Stimulated activated CD8-positive, alpha-beta memory T cell treated with anti-CD3 and anti-CD28 coated beads, Interleukin-2, amount 100 ng/mL, for 48 hours (primary cell): ENCODE results near the gene NCOA1.
"Not testable (repeated sequence)": the region's sequence is repeated elsewhere in the genome, so short reads cannot be mapped to it uniquely, and the experiment has no call there.

ENCODE experiments used
- DNase-seq, 2 donors: peaks; one replicate each; pipeline ENCODE4 v3.0.0-alpha.2; 2020; ENCODE audit warnings: low read depth in 2 of 2

The NCOA1 gene

DNA sequence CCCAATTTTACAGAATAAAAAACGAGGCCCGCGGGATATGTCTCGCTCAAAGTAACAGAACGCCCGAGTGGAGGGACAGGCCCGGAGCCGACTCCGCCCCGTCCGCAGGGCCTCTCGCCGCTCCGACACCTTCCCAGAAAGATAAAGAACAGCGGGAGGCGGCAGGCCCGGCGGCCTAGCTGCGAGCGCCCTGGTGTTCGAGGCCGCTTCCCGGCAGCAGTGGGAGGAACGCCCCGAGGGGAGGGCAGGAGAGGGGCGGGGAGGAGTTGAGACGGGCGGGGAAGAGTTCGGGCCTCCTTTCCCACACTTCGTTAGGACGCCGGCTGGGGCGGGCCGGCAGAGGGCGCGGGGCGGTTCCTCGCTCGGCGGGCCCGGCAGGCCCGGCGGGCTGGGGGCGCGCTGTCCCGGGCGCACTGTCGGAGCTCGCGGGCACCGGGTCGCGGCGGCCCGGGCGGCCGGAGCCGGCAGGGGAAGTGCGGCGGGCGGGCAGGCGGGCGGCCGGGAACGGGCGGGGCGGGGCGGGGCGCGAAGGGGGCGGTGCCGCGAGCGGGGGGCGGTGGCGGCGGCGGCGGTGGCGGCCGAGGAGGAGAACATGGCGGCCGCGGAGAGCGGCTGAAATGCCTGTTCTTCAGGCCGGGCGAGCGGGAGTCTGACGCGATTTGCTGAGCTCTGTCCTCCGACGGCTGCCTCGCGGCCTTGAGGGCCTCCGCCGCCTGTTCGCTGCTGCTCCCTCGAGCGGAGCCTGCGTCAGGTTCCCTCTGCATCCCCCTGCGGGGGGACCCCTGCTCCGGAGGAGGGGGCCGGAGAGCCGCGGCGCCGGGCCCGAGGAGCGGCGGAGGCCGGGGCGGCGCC, at the start of gene NCOA1:
TSS of gene NCOA1 (plus strand) at position 565 of the 852 bp plus-strand sequence. CDS start 167,424 bp downstream, outside the sequence.
- peak; percentile 85 for DNase-seq

DNA sequence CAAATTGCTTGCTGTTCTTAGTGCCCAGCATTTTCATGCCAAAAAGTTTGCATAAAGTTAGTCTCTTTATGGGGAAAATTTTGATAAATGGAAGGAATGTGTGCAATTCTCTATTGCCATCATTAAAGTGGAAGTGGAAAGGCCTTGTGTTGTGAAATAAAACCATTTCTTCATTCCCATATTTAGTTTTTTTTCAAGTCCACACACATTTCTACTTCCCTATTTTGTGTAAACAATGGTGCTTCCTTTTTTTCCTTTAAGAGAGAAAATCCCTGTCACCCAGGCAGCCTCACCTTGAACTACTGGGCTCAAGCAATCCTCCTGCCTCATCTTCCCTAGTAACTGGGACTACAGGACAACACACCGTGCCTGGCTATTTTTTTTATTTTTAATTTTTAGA, 42.3 kb upstream of the NCOA1 start:
- no peak for DNase-seq

DNA sequence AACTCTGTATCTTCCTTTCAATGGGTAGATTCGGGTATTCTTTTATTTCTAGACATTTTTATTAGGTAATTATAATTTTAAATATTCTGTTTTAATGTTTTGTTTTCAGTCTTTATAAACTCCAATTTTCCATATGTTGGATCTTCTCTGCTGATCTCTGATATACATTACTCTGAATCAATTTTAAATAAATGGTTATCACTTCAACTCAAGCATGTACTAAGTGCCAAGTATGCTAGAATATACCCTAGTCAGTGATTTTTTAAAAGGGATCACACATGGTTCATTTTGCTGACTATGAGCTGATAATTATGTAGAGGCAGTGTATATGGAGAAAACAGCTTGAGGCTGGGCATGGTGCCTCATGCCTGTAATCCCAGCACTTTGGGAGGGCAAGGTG, 41.7 kb upstream of the NCOA1 start:
- DNase-seq, result no peak

DNA sequence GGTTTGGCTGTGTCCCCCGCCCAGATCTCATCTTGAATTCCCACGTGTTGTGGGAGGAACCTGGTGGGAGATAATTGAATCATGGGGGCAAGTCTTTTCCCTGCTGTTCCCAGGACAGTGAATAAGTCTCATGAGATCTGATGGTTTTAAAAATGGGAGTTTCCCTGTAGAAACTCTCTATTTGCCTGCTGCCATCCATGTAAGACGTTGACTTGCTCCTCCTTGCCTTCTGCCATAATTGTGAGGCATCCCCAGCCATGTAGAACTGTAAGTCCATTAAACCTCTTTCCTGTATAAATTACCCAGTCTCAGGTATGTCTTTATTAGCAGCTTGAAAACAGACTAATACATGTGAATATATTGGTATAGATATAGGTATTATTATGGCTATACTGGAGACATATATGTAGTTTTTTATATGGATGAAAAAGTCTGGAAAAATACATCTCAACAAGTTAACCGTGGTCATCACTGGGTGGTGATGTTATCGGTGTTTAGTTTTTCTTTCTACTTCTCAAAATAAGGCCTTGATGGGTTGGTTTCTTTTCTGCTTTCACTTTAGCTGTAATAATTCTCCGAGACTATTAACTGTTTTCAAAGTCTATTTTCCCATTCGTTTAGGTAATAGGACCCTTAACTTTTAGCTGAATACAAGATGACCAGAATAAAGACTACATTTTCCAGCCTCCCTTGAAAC, 39.1 kb upstream of the NCOA1 start:
- no peak for DNase-seq

DNA sequence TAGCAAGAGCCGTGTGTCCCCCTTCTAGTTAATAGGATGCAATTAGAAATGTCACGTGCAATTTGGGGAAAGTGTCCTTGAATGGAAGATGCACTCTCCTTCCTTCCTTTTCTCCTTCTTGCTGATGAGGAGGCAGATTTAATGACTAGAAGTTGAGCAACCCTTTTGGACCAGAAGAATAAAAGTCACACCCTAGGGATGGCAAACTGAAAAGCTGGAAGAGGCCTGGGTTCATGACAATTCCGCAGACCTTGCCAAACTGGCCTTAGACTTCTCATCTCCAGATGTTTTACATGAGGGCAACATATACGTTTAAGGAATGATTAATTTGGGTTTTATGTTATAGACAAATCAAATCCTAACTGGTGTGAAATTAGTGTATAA, 38.6 kb upstream of the NCOA1 start:
- DNase-seq, result no peak

DNA sequence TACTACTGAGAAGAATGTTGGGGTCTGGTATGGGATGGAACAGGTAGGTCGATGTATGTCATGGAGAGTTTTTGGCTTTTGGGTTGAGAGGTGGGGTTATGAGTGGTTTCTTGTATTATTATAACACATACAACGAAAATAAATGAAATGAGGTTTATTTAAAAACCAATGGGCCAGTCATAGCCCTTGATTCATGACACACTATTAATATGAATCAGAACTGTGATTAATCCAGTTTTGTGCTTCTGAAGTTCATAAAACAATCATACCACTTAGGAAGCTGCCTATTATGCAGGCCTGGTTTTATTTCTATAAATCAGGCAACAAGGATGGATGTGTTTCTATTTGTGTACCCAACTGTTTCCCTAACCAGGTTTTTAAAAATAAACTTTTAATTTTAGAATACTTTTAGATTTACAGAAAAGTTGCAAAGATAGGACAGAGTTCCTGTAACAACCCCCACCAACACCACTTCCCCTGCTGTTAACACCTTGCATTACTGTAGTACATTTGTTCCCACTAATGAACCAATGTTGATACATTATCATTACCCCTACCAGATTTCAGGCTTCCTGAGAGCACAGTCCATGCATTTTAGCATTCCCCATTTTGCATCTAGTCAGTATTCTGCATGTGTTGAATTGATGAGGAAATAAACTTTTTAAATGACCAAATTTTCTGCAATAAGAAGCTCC, 37.5 kb upstream of the NCOA1 start:
- DNase-seq, result no peak

DNA sequence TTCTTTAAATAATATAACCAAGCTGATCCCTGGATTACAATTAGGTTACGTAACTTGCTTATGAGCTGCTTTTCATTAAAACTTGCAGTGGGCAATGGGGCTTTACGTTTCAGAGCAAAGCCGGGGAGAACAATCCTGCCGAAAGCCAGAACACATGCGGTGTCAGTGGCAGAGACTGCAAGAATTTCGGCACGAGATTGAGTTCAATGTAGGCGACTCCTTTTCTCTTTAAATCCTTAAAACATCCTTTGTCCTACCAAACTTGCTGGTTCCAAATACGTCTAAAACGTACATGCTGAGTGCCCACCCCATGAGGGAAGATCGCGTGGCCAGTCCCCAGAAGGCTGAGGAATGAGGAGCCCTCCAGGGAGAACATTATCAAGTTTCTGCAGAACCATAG, 36.8 kb upstream of the NCOA1 start:
- no peak for DNase-seq

DNA sequence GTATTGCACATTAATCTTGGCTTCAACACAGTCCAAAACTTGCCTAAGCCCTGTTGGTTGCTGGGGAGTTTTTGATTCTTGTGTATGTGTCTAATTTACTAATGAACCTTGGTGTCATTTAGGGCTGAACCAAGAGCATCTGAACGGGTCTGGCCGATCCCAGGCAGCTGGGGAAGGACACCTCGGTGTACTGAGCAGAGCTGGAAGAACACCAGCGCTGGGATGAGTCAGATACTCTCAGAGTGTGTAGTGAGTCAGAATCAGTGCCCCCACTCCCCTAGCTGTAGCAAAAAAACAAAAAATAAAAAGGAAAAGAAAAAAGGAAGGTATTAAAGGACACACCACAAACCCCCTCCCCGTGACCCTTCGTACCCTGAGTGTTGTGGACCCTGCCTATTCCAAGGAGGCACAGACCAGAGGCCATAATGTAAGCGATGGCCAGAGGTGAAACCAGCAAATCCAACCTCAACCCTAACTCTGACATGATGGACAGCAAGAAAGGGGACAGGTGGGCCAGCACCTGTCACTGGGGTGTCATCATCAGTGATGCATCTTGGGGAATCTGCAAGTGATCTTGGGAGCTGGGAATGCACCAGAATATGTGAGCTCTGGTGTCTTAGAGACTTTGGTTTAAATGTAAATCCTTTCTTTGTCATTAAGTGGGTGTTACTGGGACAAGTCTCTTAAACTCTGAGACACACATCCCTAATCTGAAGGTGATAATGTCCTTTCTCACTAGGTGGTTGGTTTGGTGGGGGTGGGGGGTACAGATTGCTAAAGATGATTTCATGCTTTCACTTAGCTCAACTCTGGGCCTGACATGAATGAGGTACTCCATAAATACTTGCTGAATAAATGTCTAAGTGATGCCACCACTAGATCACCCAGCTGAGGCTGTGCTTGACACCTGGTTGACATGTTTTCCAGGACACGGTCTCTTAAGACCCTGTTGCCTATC, 34.2 kb upstream of the NCOA1 start:
- DNase-seq, result peak in 1 of 2 donors; percentile 5

DNA sequence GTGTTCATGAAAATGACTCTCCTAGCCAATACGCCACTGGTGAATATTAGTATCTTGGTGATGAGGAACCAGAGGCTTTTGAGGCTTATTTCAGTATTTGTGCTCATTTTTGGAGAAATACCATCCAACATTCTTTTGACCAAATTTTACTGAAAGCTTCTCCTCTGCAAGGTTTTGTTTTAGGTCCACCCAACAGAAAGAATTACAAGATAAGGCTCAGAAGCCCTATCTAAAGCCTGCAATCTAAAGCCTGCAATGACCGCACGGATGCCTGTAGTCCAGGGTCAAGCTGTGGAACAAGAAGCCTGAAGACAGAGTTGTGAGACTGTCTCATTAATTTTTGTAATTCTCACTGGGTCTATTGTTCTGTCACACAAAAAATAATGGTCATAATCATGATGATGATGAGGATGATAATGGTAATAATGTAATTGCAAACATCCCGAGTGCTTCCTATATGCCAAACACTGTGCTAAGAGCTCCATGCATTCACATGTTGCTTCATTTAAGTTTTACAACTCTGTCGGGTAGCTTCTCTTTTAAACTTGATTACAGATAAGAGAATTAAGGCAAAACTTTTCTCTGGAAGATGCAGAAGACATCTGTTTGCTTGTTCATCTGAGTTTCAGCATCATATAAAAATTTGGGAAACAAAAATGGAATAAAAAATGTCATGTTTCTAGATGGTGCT, 33.2 kb upstream of the NCOA1 start:
- DNase-seq, result no peak

DNA sequence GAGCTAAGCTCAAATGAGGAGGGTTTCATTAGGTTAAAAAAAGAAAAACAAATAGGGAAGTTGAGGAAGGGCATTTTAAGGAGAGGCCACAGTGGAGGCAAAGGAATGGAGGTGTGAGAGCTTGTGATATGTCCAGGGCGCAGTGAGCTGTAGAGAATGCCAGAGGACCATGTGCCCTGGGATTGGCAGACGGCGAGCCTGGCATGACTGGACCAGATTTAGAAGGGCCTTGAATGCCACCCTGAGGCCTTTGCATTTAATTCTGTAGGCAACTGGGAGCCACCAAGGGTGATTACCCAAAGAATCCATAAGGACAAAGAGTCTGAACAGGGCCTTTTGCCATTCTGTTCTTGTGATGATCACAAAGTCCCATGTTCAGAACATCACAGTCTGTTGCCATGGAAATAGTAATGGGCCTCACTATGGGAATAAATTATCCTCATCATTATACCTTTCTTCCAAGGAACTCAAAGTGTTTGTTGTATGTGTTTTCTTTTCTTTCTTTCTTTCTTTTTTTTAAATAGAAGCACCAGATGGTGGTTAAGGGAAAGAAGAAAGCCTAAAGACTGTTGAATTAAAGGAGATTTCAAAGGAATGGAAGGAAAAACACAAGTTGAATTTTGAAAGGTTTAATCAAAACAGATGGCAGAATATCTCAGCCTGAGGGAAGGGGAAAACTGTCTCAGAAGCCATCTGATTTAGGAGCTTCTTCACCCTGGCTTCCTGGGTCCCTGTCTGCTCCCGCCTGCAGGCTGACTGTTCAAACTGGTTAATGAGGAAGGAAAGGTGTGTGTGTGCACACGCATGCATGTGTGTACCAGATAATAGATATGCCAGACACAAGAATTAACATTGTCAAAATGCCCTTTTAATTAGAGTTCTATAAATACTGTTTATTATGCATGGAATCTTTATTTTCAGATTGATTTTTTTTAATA, 31.6 kb upstream of the NCOA1 start:
- DNase-seq, result no peak

DNA sequence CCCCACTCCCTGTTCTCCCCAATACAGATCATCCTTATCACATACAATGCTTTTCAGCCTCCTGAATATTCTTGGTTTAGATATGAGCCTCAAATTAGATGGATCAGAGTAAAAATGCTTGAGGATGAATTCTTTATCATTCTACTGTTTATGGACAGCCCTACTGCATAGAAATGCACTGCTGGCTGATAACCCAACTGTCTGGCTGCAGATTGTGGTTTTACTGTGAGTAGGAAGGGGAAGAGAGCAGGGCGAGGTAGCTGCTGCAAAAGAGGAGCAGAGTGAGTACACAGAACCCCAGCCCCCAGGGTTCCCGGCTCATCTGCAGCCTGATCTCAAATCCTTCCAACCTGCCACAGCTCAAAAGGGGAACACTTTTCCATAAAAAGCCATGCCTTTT, 29.4 kb upstream of the NCOA1 start:
- no peak for DNase-seq

DNA sequence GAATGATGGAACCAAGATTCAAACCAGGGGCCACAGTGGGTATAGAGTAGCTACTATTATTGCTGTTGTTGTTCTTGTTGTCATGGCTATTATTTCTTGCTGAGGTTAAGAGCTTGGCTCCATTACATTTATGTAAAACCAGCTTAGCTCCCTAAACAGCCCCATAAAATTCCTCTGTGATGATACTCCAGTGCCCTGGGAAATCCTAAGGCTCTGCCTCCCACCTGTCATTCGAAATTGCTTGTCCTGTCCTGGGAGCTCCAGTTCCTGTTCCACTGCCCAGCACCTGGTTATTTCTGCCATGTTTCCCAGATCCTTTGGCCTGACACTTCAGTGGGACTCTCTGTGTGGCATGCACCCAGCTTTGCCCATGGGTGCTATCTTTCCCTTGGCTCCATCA, 27.8 kb upstream of the NCOA1 start:
- no peak for DNase-seq

DNA sequence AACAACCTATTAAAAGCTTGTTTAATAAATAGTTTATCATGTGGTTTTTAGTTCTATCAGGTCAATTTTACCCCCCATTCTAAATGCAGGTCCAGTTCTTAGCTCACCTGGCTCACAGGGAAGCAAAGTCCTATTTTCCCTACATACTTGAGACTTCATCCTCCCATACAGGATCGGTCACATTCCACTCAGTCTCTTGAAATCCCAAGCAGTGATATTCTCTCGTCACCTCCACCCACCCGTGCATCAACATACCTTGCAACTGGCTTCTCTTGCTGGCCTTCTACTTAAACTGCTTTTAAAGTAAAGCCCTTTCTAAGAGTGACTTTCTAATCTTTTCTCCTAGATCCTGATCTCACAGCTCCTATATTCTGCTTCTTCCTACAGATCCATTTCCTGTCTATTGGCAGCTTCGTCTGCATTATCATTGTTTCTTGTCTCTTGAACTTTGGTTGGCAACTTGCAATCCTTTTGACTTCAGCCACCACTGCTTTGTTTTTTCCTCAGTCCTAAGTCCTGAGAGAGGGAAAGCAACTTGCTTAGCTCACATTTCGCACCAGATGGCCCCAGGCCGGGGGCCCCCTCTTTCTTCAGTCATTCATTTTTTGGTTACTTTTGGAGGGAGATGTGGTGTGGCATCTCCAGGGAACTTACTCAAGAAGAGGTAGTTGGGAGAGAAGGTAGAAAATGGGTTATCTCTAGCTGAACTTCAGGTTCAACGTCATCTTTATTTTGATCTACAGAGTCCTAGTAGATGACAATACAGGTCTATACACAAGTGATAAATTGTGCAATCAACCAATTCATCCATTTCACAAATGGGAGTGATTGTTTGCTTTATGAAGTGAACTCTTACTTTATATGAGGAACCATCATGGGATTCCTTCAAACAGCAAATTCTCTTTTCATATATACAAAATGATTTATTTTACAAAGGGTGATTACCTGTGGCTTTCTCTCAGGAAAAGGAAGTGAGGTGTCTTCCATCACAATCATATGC, 23.9 kb upstream of the NCOA1 start:
- no peak for DNase-seq

DNA sequence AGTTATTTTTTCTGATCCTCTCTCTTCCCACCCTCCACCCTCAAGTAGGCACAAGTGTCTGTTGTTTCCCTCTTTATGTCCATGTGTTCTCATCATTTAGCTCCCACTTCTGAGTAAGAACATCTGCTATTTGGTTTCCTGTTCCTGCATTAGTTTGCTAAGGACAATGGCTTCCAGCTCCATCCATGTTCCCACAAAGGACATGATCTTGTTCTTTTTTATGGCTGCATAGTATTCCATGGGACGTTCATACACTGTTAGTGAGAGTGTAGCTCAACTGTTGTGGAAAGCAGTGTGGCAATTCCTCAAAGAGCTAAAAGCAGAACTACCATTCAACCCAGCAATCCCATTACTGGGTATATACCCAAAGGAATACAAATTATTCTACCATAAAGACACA, 22.6 kb upstream of the NCOA1 start:
- DNase-seq, result not testable (repeated sequence)

DNA sequence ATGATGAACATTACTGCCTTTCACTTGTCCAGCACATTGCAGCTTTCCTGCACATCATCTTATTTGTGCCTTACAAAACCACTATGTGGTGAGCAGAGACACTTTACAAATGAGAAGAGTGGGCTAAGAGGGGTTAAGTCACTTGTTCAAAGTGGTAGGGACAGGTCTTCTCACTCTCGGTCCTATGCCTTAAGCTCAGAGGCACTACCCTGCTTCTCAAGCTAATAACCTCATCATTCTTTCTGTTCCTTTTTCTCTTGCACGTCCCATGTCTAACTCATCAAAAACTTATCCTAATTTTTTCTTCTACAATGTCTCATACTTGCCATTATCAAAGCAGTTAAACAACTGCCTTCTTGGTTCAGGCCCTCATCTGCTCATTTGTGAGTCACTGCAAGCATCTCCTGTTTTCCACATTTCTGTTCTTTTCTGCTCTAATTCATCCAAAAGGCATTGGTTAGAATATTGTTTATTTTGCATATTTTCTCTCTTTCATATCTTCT, 21.9 kb upstream of the NCOA1 start:
- DNase-seq, result no peak

DNA sequence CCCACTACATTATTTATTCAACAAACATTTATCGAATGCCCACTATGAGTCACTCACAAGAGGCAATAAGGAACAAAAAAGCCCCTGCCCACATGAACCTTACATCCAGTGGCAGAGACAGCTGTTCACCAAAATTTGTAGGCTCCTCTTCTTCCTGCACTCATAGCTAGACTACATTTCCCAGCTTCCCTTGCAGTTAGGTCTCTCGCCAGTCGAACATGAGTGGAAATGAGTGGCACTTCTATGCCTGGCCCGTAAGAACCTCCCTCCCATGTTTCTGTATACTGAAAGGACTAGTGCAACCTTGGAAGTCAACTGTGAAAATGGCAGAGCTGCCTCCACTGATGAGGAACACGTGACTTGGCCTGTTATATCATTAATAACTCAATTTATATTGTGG, 19.4 kb upstream of the NCOA1 start:
- no peak for DNase-seq

DNA sequence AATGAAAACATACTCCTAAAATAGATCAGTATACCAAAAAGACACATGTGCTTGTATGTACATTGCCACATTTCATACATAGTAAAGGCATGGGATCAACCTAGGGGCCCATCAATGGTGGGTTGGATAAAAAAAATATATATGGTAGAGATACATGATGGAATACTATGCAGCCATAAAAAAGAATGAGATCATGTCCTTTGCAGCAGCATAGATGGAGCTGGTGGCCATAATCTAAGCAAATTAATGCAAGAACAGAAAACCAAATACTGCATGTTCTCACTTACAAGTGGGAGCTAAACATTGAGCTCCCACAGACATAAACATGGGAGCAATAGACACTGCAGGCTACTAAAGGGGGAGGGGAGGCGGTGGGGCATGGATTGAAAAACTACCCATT, 18.6 kb upstream of the NCOA1 start:
- no peak for DNase-seq

DNA sequence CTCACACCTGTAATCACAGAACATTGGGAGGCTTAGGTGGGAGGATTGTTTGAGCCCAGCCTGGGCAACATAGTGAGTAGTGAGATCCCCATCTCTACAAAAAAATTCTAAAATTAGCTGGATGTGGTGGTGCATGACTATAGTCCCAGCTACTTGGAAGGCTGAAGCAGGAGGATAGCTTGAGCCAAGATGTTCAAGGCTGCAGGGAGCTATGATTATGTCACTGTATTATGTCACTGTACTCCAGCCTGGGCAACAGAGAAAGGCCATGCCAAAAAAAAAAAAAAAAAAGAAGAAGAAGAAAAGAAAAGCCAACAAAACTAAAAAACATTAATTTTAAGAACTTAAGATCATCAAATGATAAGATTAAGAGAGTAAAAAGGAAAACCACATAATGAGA, 17.4 kb upstream of the NCOA1 start:
- no peak for DNase-seq
